Thymus (tissue), 11 donors: ENCODE data around the gene SPCS3. TPM values are rescaled to one million over a fixed set of nuclear protein-coding genes. Genes with fewer than 3 reads are reported as not detected.
A peak's percentile ranks its signal among the peaks of the same experiment; 100 is the strongest.
"Not testable (repeated sequence)": the region's sequence is repeated elsewhere in the genome, so short reads cannot be mapped to it uniquely, and the experiment has no call there.

Experiments used
- DNase-seq, 9 donors: peaks; one replicate each; pipeline ENCODE4 v3.0.0-alpha.2; 2013; ENCODE audit warnings: low spot score in 9 of 9, low read depth in 6 of 9, missing footprints in 1 of 9
- H3K27ac ChIP-seq, 2 donors: one replicate each; pipeline ENCODE4 v1.5.1; 2013; ENCODE audit warnings: control low read depth in 1 of 2, low read depth in 1 of 2, low read length in 1 of 2, mild to moderate bottlenecking in 1 of 2, moderate library complexity in 1 of 2
- H3K27me3 ChIP-seq, 2 donors: one replicate each; pipeline ENCODE4 v1.5.1; 2013; ENCODE audit warnings: low read length in 1 of 2; ENCODE audit not compliant: control insufficient read depth in 2 of 2, insufficient read depth in 1 of 2
- H3K36me3 ChIP-seq, 2 donors: one replicate each; pipeline ENCODE4 v1.5.1; 2013; ENCODE audit warnings: low read length in 1 of 2, mild to moderate bottlenecking in 1 of 2, moderate library complexity in 1 of 2; ENCODE audit not compliant: control insufficient read depth in 2 of 2, insufficient read depth in 2 of 2
- H3K4me1 ChIP-seq, 2 donors: one replicate each; pipeline ENCODE4 v1.5.1; 2013; ENCODE audit warnings: low read length in 2 of 2; ENCODE audit not compliant: control insufficient read depth in 2 of 2, insufficient read depth in 2 of 2
- H3K4me3 ChIP-seq, 2 donors: one replicate each; pipeline ENCODE4 v1.5.1; 2013; ENCODE audit warnings: low read length in 2 of 2, control low read depth in 1 of 2, mild to moderate bottlenecking in 1 of 2
- H3K9me3 ChIP-seq, 2 donors: one replicate each; pipeline ENCODE4 v1.5.1; 2013; ENCODE audit warnings: low read length in 1 of 2, mild to moderate bottlenecking in 1 of 2; ENCODE audit not compliant: control insufficient read depth in 2 of 2, insufficient read depth in 1 of 2
- WGBS: extraction: QIAGEN DNeasy Blood & Tissue Kit; methylation state at CpG from one replicate; pipeline ENCODE4 v1.1.7; 2013; 5-methylcytosine and 5-hydroxymethylcytosine counted together
- polyA plus RNA-seq: library from polyadenylated mRNA; stranded (reverse); fragments of 200-250 nt; gene quantifications from one replicate; pipeline ENCODE4 v1.2.3, GENCODE V29; 2013
- total RNA-seq: library from RNA; stranded (reverse); fragments of 120-200 nt; gene quantifications from one replicate; pipeline ENCODE4 v1.2.4, GENCODE V29; 2013
- donor health status: healthy.

The SPCS3 gene
- total and polyA plus RNA-seq, 2 donors = 43.6 to 47.5 TPM

DNA sequence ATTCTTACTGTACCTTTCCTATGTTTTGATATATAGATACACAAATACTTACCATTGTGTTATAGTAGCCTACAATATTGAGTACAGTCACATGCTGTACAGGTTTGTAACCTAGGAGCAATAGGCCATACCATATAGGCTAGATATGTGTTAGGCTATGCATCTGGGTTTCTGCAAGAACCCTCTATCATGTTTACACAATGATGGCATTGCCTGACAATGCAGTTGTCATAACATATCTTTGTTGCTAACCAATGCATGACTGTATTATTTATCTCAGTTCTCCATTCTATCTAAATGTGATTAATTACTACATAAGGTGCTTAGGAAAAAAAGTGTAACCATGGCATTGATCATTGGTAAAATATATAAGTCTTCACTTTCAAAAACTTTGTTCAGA, 10.0 kb upstream of the SPCS3 start:
- Histone ChIP-seq H3K4me1 (no peaks in the 10 kb centered on the region), H3K27me3 (no peaks in the 10 kb centered on the region), H3K9me3 (no peaks in the 10 kb centered on the region), H3K36me3 (no peaks in the 10 kb centered on the region), H3K4me3 (no peak overlapping the region), H3K27ac (no peak overlapping the region)
- no peak for DNase-seq

GRCh38 chr4:176313596-176314336, 6.0 kb upstream of the SPCS3 start:
- Histone ChIP-seq H3K9me3 (no peaks in the 10 kb centered on the region), H3K4me3 (no peak overlapping the region), H3K27me3 (no peaks in the 10 kb centered on the region), H3K36me3 (no peaks in the 10 kb centered on the region), H3K27ac (no peak overlapping the region), H3K4me1 (no peaks in the 10 kb centered on the region)
- WGBS = 96% methylated on average over 7 of the region's 7 CpGs
- no peak for DNase-seq

GRCh38 chr4:176319151-176319703, 539 bp upstream of the SPCS3 start:
- no peaks in the 10 kb centered on the region for H3K36me3 ChIP-seq
- peak overlapping the region; percentile 72 to 74 for H3K27ac ChIP-seq
- H3K9me3 ChIP-seq = no peaks in the 10 kb centered on the region
- H3K4me3 ChIP-seq = peak overlapping the region; percentile 67 to 71
- DNase-seq = no peak
- peaks cover 2 to 4% of the 10 kb centered on the region in 2 donors for H3K4me1 ChIP-seq
- H3K27me3 ChIP-seq = no peaks in the 10 kb centered on the region
- WGBS = 3% methylated on average over 13 of the region's 13 CpGs

DNA sequence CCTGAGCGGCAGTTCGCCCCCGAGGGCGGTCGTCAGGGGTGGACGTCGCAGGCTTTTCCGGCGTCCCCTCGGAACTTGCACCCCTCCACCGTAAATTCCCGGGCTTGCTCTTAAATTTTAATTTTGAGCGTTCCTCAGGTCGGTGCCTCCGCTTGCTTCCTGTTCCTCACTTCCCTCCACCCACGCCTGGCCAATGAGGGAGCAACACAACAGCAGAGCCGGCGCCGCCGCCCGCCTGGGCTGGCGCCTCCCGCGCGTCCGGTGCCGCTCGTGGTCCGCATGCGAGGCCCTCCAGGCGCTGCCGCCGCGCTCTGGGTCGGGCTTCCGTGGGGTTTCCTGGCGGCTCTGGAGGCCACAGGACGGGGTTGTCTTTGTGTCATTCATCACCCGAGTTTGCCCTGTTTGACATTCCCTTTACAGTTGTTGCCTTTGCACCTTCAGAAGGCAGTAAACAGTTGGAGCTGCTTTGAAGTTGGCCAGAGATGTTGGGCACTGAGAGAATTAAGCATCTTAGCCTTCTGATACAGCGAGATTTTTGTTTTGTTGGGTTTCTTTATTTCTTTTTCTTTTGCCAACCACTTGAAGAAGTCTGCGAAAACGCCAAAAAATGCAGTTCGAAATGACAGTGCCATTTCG, 692 bp downstream of the SPCS3 start:
- H3K4me3 ChIP-seq = peak overlapping the region; percentile 67 to 81
- under 1% methylated on average over 44 of the region's 44 CpGs for WGBS
- H3K36me3 ChIP-seq = no peaks in the 10 kb centered on the region
- no peaks in the 10 kb centered on the region for H3K27me3 ChIP-seq
- no peaks in the 10 kb centered on the region for H3K9me3 ChIP-seq
- DNase-seq = peak in 8 of 9 donors; percentile 62 to 90 (median 75)
- peaks cover 2 to 4% of the 10 kb centered on the region in 2 donors for H3K4me1 ChIP-seq
- peak overlapping the region; percentile 90 to 97 for H3K27ac ChIP-seq

- no peak for DNase-seq
- under 1% methylated on average over 6 of the region's 6 CpGs for WGBS
Measured at GRCh38 chr4:176320976-176321361, 1.2 kb downstream of the SPCS3 start.

GRCh38 chr4:176321589-176321988, 1.8 kb downstream of the SPCS3 start:
- Histone ChIP-seq H3K27ac (no peak overlapping the region), H3K9me3 (no peaks in the 10 kb centered on the region), H3K4me3 (peak overlapping the region; percentile 12 to 81), H3K27me3 (no peaks in the 10 kb centered on the region), H3K36me3 (no peaks in the 10 kb centered on the region), H3K4me1 (peaks cover 2 to 4% of the 10 kb centered on the region in 2 donors)
- 70% methylated on average over 5 of the region's 5 CpGs for WGBS
- DNase-seq = no peak

More at GRCh38 chr4:176320976-176321361, 1.2 kb downstream of the SPCS3 start:
- H3K27me3 ChIP-seq = no peaks in the 10 kb centered on the region
- H3K4me1 ChIP-seq = peaks cover 2 to 4% of the 10 kb centered on the region in 2 donors
- peak overlapping the region; percentile 67 to 81 for H3K4me3 ChIP-seq
- H3K9me3 ChIP-seq = no peaks in the 10 kb centered on the region
- H3K27ac ChIP-seq = peak overlapping the region; percentile 77 to 97
- H3K36me3 ChIP-seq = no peaks in the 10 kb centered on the region

- Histone ChIP-seq H3K4me1 (peaks cover 2 to 4% of the 10 kb centered on the region in 2 donors), H3K27ac (no peak overlapping the region), H3K36me3 (peaks cover 0 to 8% of the 10 kb centered on the region in 2 donors), H3K4me3 (no peak overlapping the region), H3K9me3 (no peaks in the 10 kb centered on the region), H3K27me3 (no peaks in the 10 kb centered on the region)
- WGBS = 96% methylated on average over 3 of the region's 3 CpGs
- no peak for DNase-seq
Measured at GRCh38 chr4:176323511-176324160, 3.9 kb downstream of the SPCS3 start.

DNA sequence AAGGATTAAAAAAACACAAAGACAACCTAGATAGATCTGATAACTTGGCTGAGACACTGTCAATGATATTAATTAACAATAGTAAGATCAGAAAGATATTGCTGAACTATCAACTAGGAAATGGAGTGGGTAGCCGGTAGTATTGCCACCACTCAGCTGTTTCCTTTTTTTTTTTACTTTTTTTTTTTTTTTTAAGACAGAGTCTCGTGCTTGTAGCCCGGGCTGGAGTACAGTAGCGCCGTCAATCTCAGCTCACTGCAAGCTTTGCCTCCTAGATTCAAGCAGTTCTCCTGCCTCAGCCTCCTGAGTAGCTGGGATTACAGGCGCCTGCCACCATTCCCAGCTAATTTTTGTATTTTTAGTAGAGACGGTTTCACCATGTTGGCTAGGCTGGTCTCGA, 5.1 kb downstream of the SPCS3 start:
- peaks cover 0 to 15% of the 10 kb centered on the region in 2 donors for H3K36me3 ChIP-seq
- not testable (repeated sequence) for H3K27ac ChIP-seq, DNase-seq, H3K4me1 ChIP-seq, H3K9me3 ChIP-seq, H3K4me3 ChIP-seq, H3K27me3 ChIP-seq
- 72% methylated on average over 8 of the region's 8 CpGs for WGBS

- H3K27ac ChIP-seq = peak overlapping the region; percentile 53 to 54
- no peaks in the 10 kb centered on the region for H3K27me3 ChIP-seq
- peak in 5 of 9 donors; percentile 17 to 61 (median 25) for DNase-seq
- H3K4me1 ChIP-seq = peaks cover 3 to 7% of the 10 kb centered on the region in 2 donors
- H3K9me3 ChIP-seq = no peaks in the 10 kb centered on the region
- H3K4me3 ChIP-seq = no peak overlapping the region
- WGBS = 29% methylated on average over 3 of the region's 3 CpGs
- H3K36me3 ChIP-seq = peaks cover 4 to 22% of the 10 kb centered on the region in 2 donors
Measured at GRCh38 chr4:176333076-176333475, 13.3 kb downstream of the SPCS3 start.
